Gastroesophageal sphincter (tissue), 4 donors: ENCODE results near the gene GLRX2. TPM values are rescaled to one million over a fixed set of nuclear protein-coding genes. Genes with fewer than 3 reads are reported as not detected.

Source experiments
- ATAC-seq: fragments of 150-250 bp; one replicate; pipeline ENCODE4 v1.9.1; 2016; ENCODE audit warnings: mild to moderate bottlenecking, moderate library complexity
- H3K27ac ChIP-seq, 4 donors: fragments of 200-600 bp; sonication (generic) in 3 of 4; 1 replicate in 3 of 4; 2 replicates in 1 of 4; pipeline ENCODE4 v1.5.1; 2016 to 2019
- H3K27me3 ChIP-seq: fragments of 200-600 bp; sonication (generic); one replicate; pipeline ENCODE4 v1.5.1; 2019
- H3K36me3 ChIP-seq, 2 donors: fragments of 200-600 bp; sonication (generic); one replicate each; pipeline ENCODE4 v1.5.1; 2019; ENCODE audit warnings: control low read depth in 1 of 2
- H3K4me1 ChIP-seq, 3 donors: fragments of 200-600 bp; sonication (generic); 1 replicate in 2 of 3; 2 replicates in 1 of 3; pipeline ENCODE4 v1.5.1; 2016 to 2019; ENCODE audit warnings: control low read depth in 2 of 3
- H3K4me3 ChIP-seq, 2 donors: fragments of 200-600 bp; sonication (generic); one replicate each; pipeline ENCODE4 v1.5.1; 2019; ENCODE audit warnings: mild to moderate bottlenecking in 1 of 2, moderate library complexity in 1 of 2
- H3K9me3 ChIP-seq, 3 donors: fragments of 200-600 bp; sonication (generic); one replicate each; pipeline ENCODE4 v1.5.1; 2017 to 2019; ENCODE audit warnings: control low read depth in 2 of 3
- EP300 ChIP-seq: sonication (generic); formaldehyde crosslinking; IDR thresholded peaks from one replicate; pipeline ENCODE4 v1.6.1; 2017; ENCODE audit warnings: antibody characterized with exemption, mild to moderate bottlenecking
- POLR2A ChIP-seq, 2 donors: fragments of 450-650 bp; IDR thresholded peaks; one replicate each; pipeline ENCODE4 v1.6.1; 2017; ENCODE audit warnings: antibody characterized with exemption in 2 of 2, mild to moderate bottlenecking in 2 of 2, moderate library complexity in 1 of 2
- POLR2AphosphoS5 ChIP-seq: sonication (generic); formaldehyde crosslinking; IDR thresholded peaks from one replicate; pipeline ENCODE4 v1.6.1; 2017; ENCODE audit warnings: antibody characterized with exemption
- WGBS, 2 donors: methylation state at CpG; one replicate each; pipeline ENCODE4 v1.1.5; 2018; ENCODE audit warnings: low coverage in 1 of 2; 5-methylcytosine and 5-hydroxymethylcytosine counted together
- total RNA-seq, 4 donors: library from RNA; depleted of rRNA; stranded (reverse); fragments of >200 nt; gene quantifications; one replicate each; pipeline ENCODE4 v1.1.0, GENCODE V29; 2016
- TF ChIP-seq, protein P1 (sequence below), 4 experiments: fragments of 200-600 bp in 2 of 4; fragments of 450-650 bp in 2 of 4; sonication (generic) in 1 of 4; IDR thresholded peaks; one replicate each; pipeline ENCODE4 v1.5.1; 2017 to 2019; ENCODE audit warnings: antibody characterized with exemption in 4 of 4, mild to moderate bottlenecking in 2 of 4, moderate library complexity in 2 of 4

The GLRX2 gene
- total RNA-seq, 4 donors from 2014 or later: 7.0 to 14.4 (median 9.3) TPM

GRCh38 chr1:193141804-193142203, 36.6 kb upstream of the GLRX2 start:
- no peaks in the 10 kb centered on the region for H3K9me3 ChIP-seq
- H3K36me3 ChIP-seq: peaks cover 0 to 61% of the 10 kb centered on the region in 2 donors
- H3K27ac ChIP-seq: no peak overlapping the region
- H3K4me1 ChIP-seq: peaks cover 0 to 35% (median 0%) of the 10 kb centered on the region in 3 donors
- no peak for ATAC-seq
- no peak overlapping the region for H3K4me3 ChIP-seq
- TF ChIP-seq EP300 (no peak), POLR2AphosphoS5 (no peak), POLR2A (IDR thresholded peaks at IDR 0.05) (no peak)
- TF ChIP-seq, protein P1, sequence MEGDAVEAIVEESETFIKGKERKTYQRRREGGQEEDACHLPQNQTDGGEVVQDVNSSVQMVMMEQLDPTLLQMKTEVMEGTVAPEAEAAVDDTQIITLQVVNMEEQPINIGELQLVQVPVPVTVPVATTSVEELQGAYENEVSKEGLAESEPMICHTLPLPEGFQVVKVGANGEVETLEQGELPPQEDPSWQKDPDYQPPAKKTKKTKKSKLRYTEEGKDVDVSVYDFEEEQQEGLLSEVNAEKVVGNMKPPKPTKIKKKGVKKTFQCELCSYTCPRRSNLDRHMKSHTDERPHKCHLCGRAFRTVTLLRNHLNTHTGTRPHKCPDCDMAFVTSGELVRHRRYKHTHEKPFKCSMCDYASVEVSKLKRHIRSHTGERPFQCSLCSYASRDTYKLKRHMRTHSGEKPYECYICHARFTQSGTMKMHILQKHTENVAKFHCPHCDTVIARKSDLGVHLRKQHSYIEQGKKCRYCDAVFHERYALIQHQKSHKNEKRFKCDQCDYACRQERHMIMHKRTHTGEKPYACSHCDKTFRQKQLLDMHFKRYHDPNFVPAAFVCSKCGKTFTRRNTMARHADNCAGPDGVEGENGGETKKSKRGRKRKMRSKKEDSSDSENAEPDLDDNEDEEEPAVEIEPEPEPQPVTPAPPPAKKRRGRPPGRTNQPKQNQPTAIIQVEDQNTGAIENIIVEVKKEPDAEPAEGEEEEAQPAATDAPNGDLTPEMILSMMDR (IDR thresholded peaks at IDR 0.05): no peak
- H3K27me3 ChIP-seq: no peaks in the 10 kb centered on the region
- 0 to 61% methylated on average over 1 to 3 of the region's 3 CpGs for WGBS, 2 donors

GRCh38 chr1:193140254-193140653, 35.0 kb upstream of the GLRX2 start:
- no peak overlapping the region for H3K27ac ChIP-seq

GRCh38 chr1:193131266-193131860, 26.1 kb upstream of the GLRX2 start:
- H3K4me1 ChIP-seq: peaks cover 0 to 32% (median 0%) of the 10 kb centered on the region in 3 donors
- TF ChIP-seq POLR2AphosphoS5 (no peak), EP300 (no peak), POLR2A (IDR thresholded peaks at IDR 0.05) (no peak)
- TF ChIP-seq, protein P1 (IDR thresholded peaks at IDR 0.05): no peak
- no peaks in the 10 kb centered on the region for H3K27me3 ChIP-seq
- 94 to 95% methylated on average over 2 of the region's 2 CpGs for WGBS, 2 donors
- ATAC-seq: no peak
- peaks cover 4 to 59% of the 10 kb centered on the region in 2 donors for H3K36me3 ChIP-seq
- no peak overlapping the region for H3K4me3 ChIP-seq
- no peak overlapping the region for H3K27ac ChIP-seq
- H3K9me3 ChIP-seq: no peaks in the 10 kb centered on the region

More at GRCh38 chr1:193140254-193140653, 35.0 kb upstream of the GLRX2 start:
- no peak for ATAC-seq
- Histone ChIP-seq H3K9me3 (no peaks in the 10 kb centered on the region), H3K36me3 (peaks cover 0 to 61% of the 10 kb centered on the region in 2 donors), H3K4me1 (peaks cover 0 to 33% (median 0%) of the 10 kb centered on the region in 3 donors), H3K4me3 (no peak overlapping the region), H3K27me3 (no peaks in the 10 kb centered on the region)
- 78 to 93% methylated on average over 4 to 7 of the region's 7 CpGs for WGBS, 2 donors
- TF ChIP-seq, protein P1 (IDR thresholded peaks at IDR 0.05): no peak
- TF ChIP-seq EP300 (no peak), POLR2AphosphoS5 (no peak)

DNA sequence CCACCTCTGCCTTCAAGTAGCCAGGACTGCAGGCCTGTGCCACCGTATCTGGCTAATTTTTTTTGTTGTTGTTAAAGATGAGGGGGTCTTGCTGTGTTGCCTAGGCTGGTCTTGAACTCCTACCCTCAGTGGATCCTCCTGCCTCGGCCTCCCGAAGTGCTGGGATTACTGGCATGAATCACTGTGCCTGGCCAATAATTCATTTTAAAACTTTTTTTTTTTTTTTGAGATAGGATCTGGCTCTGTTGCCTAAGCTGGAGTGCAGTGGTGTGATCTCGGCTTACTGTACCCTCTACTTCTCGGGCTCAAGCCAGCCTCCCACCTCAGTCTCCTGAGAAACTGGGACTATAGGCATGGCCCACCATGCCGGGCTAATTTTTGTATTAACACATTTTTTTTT, 20.2 kb upstream of the GLRX2 start:
- 87 to 93% methylated on average over 5 to 6 of the region's 6 CpGs for WGBS, 2 donors
- Histone ChIP-seq H3K4me3 (no peak overlapping the region), H3K4me1 (peaks cover 2 to 64% (median 16%) of the 10 kb centered on the region in 3 donors), H3K27me3 (no peaks in the 10 kb centered on the region), H3K9me3 (no peaks in the 10 kb centered on the region), H3K36me3 (peaks cover 4 to 35% of the 10 kb centered on the region in 2 donors), H3K27ac (no peak overlapping the region)
- TF ChIP-seq EP300 (no peak), POLR2AphosphoS5 (no peak), POLR2A (IDR thresholded peaks at IDR 0.05) (no peak)
- TF ChIP-seq, protein P1 (IDR thresholded peaks at IDR 0.05): no peak
- ATAC-seq: no peak

DNA sequence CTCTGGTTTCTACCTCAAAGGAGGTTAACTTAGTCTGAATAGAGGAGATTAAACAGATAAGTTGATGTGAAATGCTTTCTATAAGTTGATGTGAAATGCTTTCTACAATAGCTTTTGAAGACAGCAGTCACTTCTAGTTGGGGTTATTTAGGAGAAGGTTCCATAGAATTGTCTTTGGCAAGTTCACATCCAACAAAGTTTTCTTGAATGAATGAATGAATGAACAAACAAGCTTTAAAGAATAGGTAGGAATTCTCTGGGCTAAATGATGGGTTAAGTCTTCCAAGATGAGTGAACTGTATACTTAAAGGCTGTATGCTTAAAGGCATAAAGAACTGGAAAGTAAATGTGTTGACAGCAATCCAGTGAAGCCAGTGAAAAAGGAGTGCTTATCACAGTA, 18.5 kb upstream of the GLRX2 start:
- Histone ChIP-seq H3K27me3 (no peaks in the 10 kb centered on the region), H3K4me3 (no peak overlapping the region), H3K4me1 (peaks cover 2 to 64% (median 16%) of the 10 kb centered on the region in 3 donors), H3K36me3 (peaks cover 0 to 19% of the 10 kb centered on the region in 2 donors), H3K9me3 (no peaks in the 10 kb centered on the region), H3K27ac (no peak overlapping the region)
- no peak for TF ChIP-seq EP300
- no peak for TF ChIP-seq POLR2AphosphoS5
- TF ChIP-seq, protein P1 (IDR thresholded peaks at IDR 0.05): no peak
- TF ChIP-seq POLR2A (IDR thresholded peaks at IDR 0.05): no peak
- ATAC-seq: no peak
